K562 (cell line): Measurements from ENCODE around the gene ZNF224. TPM values are rescaled to one million over a fixed set of nuclear protein-coding genes. Genes with fewer than 3 reads are reported as not detected.

Experiments
- ATAC-seq: fragments of 200-7000 bp; cut with Tn5 transposase; 3 replicates; pipeline ENCODE4 v1.9.1; 2020; ENCODE audit warnings: moderate library complexity
- BruUV-seq: library from RNA; stranded (reverse); fragments of 400-500 nt; replicated peaks from 2 replicates; lab custom pipeline; 2021; lab: Mats Ljungman, UMichigan
- CTCF ChIA-PET: fragments of 300-600 bp; formaldehyde crosslinking; extraction: SDS; loops from one replicate; lab custom pipeline; 2021; ENCODE audit warnings: low intra/inter-chr PET ratio; lab: Yijun Ruan, JAX
- POLR2A ChIA-PET: fragments of 300-600, 350-650 bp; sonication (Branson Sonifier 250); formaldehyde crosslinking; extraction: SDS; loops from one replicate; lab custom pipeline; 2021; ENCODE audit warnings: antibody characterized with exemption, inconsistent platforms; lab: Yijun Ruan, JAX
- DNase-seq, 4 experiments: peaks; one replicate each; pipeline versions ENCODE4 v3.0.0 to v3.0.0-alpha.2; 2011 to 2018; ENCODE audit warnings: low spot score in 3 of 4, mixed read lengths in 3 of 4; ENCODE audit errors: extremely low read depth in 1 of 4
- FAIRE-seq: peaks from 2 replicates; lab custom pipeline; 2011; peaks lifted over from hg19 to GRCh38; lab: Jason Lieb, UNC
- H2AFZ ChIP-seq: 2 replicates; pipeline ENCODE4 v1.6.0; 2011; ENCODE audit warnings: low read depth, low read length, control low read depth, inconsistent platforms
- H3K27ac ChIP-seq: fragments of 200-600 bp; 3 replicates; pipeline ENCODE4 v1.8.0; 2011; ENCODE audit warnings: low read depth, mild to moderate bottlenecking, control low read depth, inconsistent platforms, low read length, moderate library complexity, mixed read lengths; ENCODE audit errors: extremely low read depth
- H3K27me3 ChIP-seq, 2 experiments: fragments of 300-600 bp in 1 of 2; 2 replicates in 1 of 2; 3 replicates in 1 of 2; pipeline versions ENCODE4 v1.6.0 to v1.8.0; 2011; ENCODE audit warnings: inconsistent platforms in 2 of 2, low read length in 2 of 2, mild to moderate bottlenecking in 1 of 2, mixed read lengths in 1 of 2, moderate library complexity in 1 of 2; ENCODE audit not compliant: control insufficient read depth in 2 of 2, insufficient read depth in 2 of 2
- H3K36me3 ChIP-seq: fragments of 300-600 bp; 3 replicates; pipeline ENCODE4 v1.8.0; 2011; ENCODE audit warnings: mild to moderate bottlenecking, low read length, inconsistent platforms; ENCODE audit not compliant: control insufficient read depth, insufficient read depth
- H3K4me1 ChIP-seq, 2 experiments: fragments of 200-600 bp in 1 of 2; replicated peaks in 1 of 2; 2 replicates in 1 of 2; 3 replicates in 1 of 2; pipeline versions ENCODE4 v1.5.1 to v1.8.0; 2011; ENCODE audit warnings: inconsistent platforms in 2 of 2, low read length in 2 of 2, mild to moderate bottlenecking in 1 of 2, mixed read lengths in 1 of 2, moderate library complexity in 1 of 2; ENCODE audit not compliant: control insufficient read depth in 2 of 2, insufficient read depth in 2 of 2
- H3K4me2 ChIP-seq: 2 replicates; pipeline ENCODE4 v1.6.1; 2011; ENCODE audit warnings: low read length, control low read depth, inconsistent platforms, mixed read lengths; ENCODE audit not compliant: insufficient read depth
- H3K4me3 ChIP-seq: fragments of 200-600 bp; sonication (generic), shearing (Covaris generic); 2 replicates; pipeline ENCODE4 v1.5.1; 2016; ENCODE audit warnings: control low read depth, inconsistent platforms
- H3K79me2 ChIP-seq: fragments of 200-600 bp; 3 replicates; pipeline ENCODE4 v1.8.0; 2011; ENCODE audit warnings: low read length, inconsistent platforms; ENCODE audit not compliant: control insufficient read depth, insufficient read depth
- H3K9ac ChIP-seq, 2 experiments: 2 replicates each; pipeline versions ENCODE4 v1.6.0 to v1.6.1; 2011; ENCODE audit warnings: low read depth in 2 of 2, low read length in 2 of 2, control low read depth in 1 of 2, inconsistent platforms in 1 of 2, mild to moderate bottlenecking in 1 of 2, mixed read lengths in 1 of 2; ENCODE audit not compliant: insufficient read depth in 1 of 2
- H3K9me1 ChIP-seq: one replicate; pipeline ENCODE4 v1.6.0; 2011; ENCODE audit warnings: inconsistent platforms, mild to moderate bottlenecking, low read length, moderate library complexity; ENCODE audit not compliant: control insufficient read depth, insufficient read depth
- H3K9me3 ChIP-seq: replicated peaks from 2 replicates; pipeline ENCODE4 v1.5.1; 2011; ENCODE audit warnings: low read depth, low read length, inconsistent platforms; ENCODE audit not compliant: control insufficient read depth, insufficient read depth
- H4K20me1 ChIP-seq: replicated peaks from 2 replicates; pipeline ENCODE4 v1.6.1; 2011; ENCODE audit warnings: low read length, inconsistent platforms, mixed read lengths; ENCODE audit not compliant: control insufficient read depth, insufficient read depth
- GABPA ChIP-seq: fragments of 200-800 bp; sonication (Bioruptor generic); conservative IDR thresholded peaks from 2 replicates; pipeline ENCODE4 v1.6.1; 2016; ENCODE audit warnings: low read depth, missing genetic modification characterization, missing compliant biosample characterization
- NFE2 ChIP-seq: IDR thresholded peaks from 2 replicates; pipeline ENCODE4 v1.6.1; 2014; ENCODE audit warnings: antibody characterized with exemption, low read depth
- NFIC ChIP-seq: fragments of 450-650 bp; IDR thresholded peaks from 2 replicates; pipeline ENCODE4 v1.6.1; 2017; ENCODE audit warnings: mild to moderate bottlenecking, inconsistent platforms
- NR4A1 ChIP-seq, 2 experiments: fragments of 250-450 bp in 1 of 2; fragments of 450-650 bp in 1 of 2; sonication (Bioruptor Pico) in 1 of 2; IDR thresholded peaks; 2 replicates each; pipeline versions ENCODE4 v1.4.0 to v1.6.1; 2016 to 2020; ENCODE audit warnings: mild to moderate bottlenecking in 2 of 2, missing compliant biosample characterization in 1 of 2, missing genetic modification characterization in 1 of 2, moderate library complexity in 1 of 2
- PCBP2 ChIP-seq: fragments of 200-400 bp; formaldehyde crosslinking; IDR thresholded peaks from 2 replicates; pipeline ENCODE4 v1.6.1; 2018; ENCODE audit warnings: low read length, low read depth, mild to moderate bottlenecking, moderate library complexity; ENCODE audit not compliant: poor library complexity, severe bottlenecking
- TBP ChIP-seq: optimal IDR thresholded peaks from 2 replicates; pipeline ENCODE3; 2011; ENCODE audit warnings: low read depth, low read length, improper control_type of control experiment
- ZNF24 ChIP-seq: fragments of 450-650 bp; IDR thresholded peaks from 2 replicates; pipeline ENCODE4 v1.6.1; 2016
- ZNF76 ChIP-seq: fragments of 250-450 bp; sonication (Bioruptor Pico); IDR thresholded peaks from 2 replicates; pipeline ENCODE4 v1.4.0; 2020; ENCODE audit warnings: mild to moderate bottlenecking, moderate library complexity, borderline replicate concordance
- ZSCAN32 ChIP-seq: fragments of 450-650 bp; formaldehyde crosslinking; IDR thresholded peaks from 2 replicates; pipeline ENCODE4 v1.4.0; 2020; ENCODE audit warnings: mild to moderate bottlenecking, moderate library complexity
- WGBS: fragments of 100-300 bp; shearing (Covaris generic); methylation state at CpG from one replicate; pipeline ENCODE4 v1.1.6; 2016; ENCODE audit warnings: low coverage, mixed read lengths; ENCODE audit not compliant: insufficient coverage; ENCODE audit errors: missing lambda C conversion rate; 5-methylcytosine and 5-hydroxymethylcytosine counted together
- in situ Hi-C: fragments of 300-500 bp; cut with MboI; formaldehyde crosslinking; loops from 4 replicates; pipeline ENCODE4 v1.15.0; 2018; ENCODE audit warnings: inconsistent platforms, mixed read lengths
- intact Hi-C: fragments of 100-400 bp; cut with micrococcal nuclease; formaldehyde crosslinking; loops from 2 replicates; pipeline ENCODE4 v1.14.2; 2022
- polyA plus RNA-seq, 8 experiments: library from polyadenylated mRNA; depleted of rRNA in 4 of 8; stranded (reverse) in 5 of 8; unstranded in 3 of 8; fragments of >200 nt; fragmentation: Nextera tagmentation in 2 of 8; fragmentation: Illumina TruSeq in 1 of 8; extraction: Ambion mirVana in 2 of 8; extraction: Trizol in 1 of 8; gene quantifications; 2 replicates each; pipeline versions ENCODE4 v1.2.1 to v1.2.3, GENCODE V29; 2011 to 2014; ENCODE audit warnings: inconsistent platforms in 1 of 8, missing spikeins in 1 of 8
- total RNA-seq, 7 experiments: library from RNA; depleted of rRNA in 6 of 7; stranded (reverse); fragments of >200 nt in 6 of 7; fragmentation: Illumina TruSeq in 2 of 7; extraction: Trizol in 2 of 7; gene quantifications; 2 replicates each; pipeline versions ENCODE4 v1.2.1 to v1.2.3, GENCODE V29; 2011 to 2021; ENCODE audit warnings: low replicate concordance in 1 of 7
- TF ChIP-seq, protein P1 (sequence below): sonication (generic); formaldehyde crosslinking; IDR thresholded peaks from 2 replicates; pipeline ENCODE4 v1.8.1; 2023; ENCODE audit warnings: mild to moderate bottlenecking, missing genetic modification reagents

Gene ZNF224
- total and polyA plus RNA-seq, 9 of the 15 experiments (the other 6 are each of a cell fraction or from before 2014, with no cell fraction given): 4.4 to 15.6 (median 10.0) TPM

DNA sequence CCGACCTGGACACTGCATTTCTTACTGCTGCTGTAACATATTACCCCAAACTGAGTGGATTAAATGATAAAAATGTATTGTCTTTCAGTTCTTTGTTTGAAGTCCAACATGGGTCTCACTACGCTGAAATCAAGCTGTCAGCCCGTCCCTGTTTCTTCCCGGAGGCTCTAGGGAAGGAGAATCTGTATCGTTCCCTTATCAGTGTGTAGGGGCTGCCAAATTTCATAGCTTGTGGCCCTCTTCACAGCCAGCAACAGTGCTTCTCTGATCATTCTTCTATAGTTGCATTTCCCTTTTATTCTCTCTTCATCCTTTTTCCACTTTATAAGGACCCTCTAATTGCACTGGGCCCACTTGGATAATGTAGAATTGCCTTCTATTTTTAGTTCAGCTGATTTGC, 57.3 kb downstream of the ZNF224 start:
- FAIRE-seq (no peak), DNase-seq (no peak), ATAC-seq (no peak)
- Histone ChIP-seq H3K27ac (no peak overlapping the region), H3K4me1 (no peaks in the 10 kb centered on the region), H3K9ac (no peak overlapping the region), H3K79me2 (no peaks in the 10 kb centered on the region), H3K4me3 (no peak overlapping the region), H3K9me3 (0 out of 2 replicates have a peak, but pooled peaks cover 1% of the 10 kb centered on the region), H3K4me2 (no peak overlapping the region), H2AFZ (no peak overlapping the region), H3K9me1 (no peaks in the 10 kb centered on the region), H3K36me3 (peaks cover 1% of the 10 kb centered on the region; the same call in 2 of the 3 replicates), H3K27me3 (no peaks in the 10 kb centered on the region), H4K20me1 (no peaks in the 10 kb centered on the region)
- WGBS: 15% methylated on average over 5 of the region's 5 CpGs
- intact Hi-C loops: no loop called here
- ChIA-PET POLR2A (no interaction called here), CTCF (interaction anchor here (0.7 kb wide), 1 partner anchor 10 kb away, joined by 4 read pairs; no protein-coding TSS in a partner anchor)
- TF ChIP-seq GABPA (tag): no peak
- no peak for TF ChIP-seq TBP
- TF ChIP-seq, protein P1, sequence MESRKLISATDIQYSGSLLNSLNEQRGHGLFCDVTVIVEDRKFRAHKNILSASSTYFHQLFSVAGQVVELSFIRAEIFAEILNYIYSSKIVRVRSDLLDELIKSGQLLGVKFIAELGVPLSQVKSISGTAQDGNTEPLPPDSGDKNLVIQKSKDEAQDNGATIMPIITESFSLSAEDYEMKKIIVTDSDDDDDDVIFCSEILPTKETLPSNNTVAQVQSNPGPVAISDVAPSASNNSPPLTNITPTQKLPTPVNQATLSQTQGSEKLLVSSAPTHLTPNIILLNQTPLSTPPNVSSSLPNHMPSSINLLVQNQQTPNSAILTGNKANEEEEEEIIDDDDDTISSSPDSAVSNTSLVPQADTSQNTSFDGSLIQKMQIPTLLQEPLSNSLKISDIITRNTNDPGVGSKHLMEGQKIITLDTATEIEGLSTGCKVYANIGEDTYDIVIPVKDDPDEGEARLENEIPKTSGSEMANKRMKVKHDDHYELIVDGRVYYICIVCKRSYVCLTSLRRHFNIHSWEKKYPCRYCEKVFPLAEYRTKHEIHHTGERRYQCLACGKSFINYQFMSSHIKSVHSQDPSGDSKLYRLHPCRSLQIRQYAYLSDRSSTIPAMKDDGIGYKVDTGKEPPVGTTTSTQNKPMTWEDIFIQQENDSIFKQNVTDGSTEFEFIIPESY (CRISPR knock-in tag): no peak
- TF ChIP-seq ZNF76 (CRISPR knock-in tag): no peak
- TF ChIP-seq NFIC: no peak
- TF ChIP-seq NR4A1 (CRISPR knock-in tag; IDR thresholded peaks at IDR 0.05): no peak
- no peak for TF ChIP-seq NR4A1 (tag; IDR thresholded peaks at IDR 0.05)
- TF ChIP-seq NFE2: no peak
- TF ChIP-seq PCBP2: no peak
- TF ChIP-seq ZSCAN32: no peak
- TF ChIP-seq ZNF24: no peak
- in situ Hi-C loops: no loop called here
- no TSS peak for BruUV-seq
